ENCODE measurements around the gene RAB11FIP2.

Gene RAB11FIP2

DNA sequence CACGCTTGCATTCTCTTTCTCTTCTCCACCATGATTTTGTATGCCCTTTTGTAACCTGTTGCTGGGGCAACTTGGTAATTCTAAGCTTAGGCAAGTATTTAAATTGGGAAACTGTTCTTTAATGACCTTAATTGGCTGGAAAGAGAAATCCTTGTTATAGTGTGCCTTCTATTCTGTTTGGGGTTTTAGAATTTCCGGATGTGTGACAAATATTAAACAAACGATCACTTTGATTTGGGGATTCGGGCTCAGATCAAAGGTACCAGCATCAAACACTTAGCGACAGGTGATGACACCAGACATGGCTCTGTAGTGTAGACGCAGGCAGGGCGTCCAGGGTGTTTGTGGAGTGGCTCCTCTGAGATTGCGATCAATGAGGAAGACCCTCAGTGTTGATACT is 55.0 kb downstream of the RAB11FIP2 start:
- TF ChIP-seq, protein P1, sequence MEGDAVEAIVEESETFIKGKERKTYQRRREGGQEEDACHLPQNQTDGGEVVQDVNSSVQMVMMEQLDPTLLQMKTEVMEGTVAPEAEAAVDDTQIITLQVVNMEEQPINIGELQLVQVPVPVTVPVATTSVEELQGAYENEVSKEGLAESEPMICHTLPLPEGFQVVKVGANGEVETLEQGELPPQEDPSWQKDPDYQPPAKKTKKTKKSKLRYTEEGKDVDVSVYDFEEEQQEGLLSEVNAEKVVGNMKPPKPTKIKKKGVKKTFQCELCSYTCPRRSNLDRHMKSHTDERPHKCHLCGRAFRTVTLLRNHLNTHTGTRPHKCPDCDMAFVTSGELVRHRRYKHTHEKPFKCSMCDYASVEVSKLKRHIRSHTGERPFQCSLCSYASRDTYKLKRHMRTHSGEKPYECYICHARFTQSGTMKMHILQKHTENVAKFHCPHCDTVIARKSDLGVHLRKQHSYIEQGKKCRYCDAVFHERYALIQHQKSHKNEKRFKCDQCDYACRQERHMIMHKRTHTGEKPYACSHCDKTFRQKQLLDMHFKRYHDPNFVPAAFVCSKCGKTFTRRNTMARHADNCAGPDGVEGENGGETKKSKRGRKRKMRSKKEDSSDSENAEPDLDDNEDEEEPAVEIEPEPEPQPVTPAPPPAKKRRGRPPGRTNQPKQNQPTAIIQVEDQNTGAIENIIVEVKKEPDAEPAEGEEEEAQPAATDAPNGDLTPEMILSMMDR (IDR thresholded peaks at IDR 0.05; ENCODE audit: poor library complexity, severe bottlenecking), result no peak
- ATAC-seq (ENCODE audit: low read depth) (no peak), DNase-seq (ENCODE audit: low spot score) (no peak)
- no peaks in the 10 kb centered on the region for H3K27me3 ChIP-seq (ENCODE audit: insufficient read depth, poor library complexity, severe bottlenecking)
- H3K4me1 ChIP-seq (ENCODE audit: insufficient read depth, poor library complexity, severe bottlenecking), result no peaks in the 10 kb centered on the region
- no peaks in the 10 kb centered on the region for H3K9me3 ChIP-seq (ENCODE audit: severe bottlenecking)
- H3K4me3 ChIP-seq (ENCODE audit: severe bottlenecking), result no peak overlapping the region
- no peaks in the 10 kb centered on the region for H3K36me3 ChIP-seq (ENCODE audit: low read depth)
- H3K27ac ChIP-seq (ENCODE audit: poor library complexity, severe bottlenecking), result no peak overlapping the region

DNA sequence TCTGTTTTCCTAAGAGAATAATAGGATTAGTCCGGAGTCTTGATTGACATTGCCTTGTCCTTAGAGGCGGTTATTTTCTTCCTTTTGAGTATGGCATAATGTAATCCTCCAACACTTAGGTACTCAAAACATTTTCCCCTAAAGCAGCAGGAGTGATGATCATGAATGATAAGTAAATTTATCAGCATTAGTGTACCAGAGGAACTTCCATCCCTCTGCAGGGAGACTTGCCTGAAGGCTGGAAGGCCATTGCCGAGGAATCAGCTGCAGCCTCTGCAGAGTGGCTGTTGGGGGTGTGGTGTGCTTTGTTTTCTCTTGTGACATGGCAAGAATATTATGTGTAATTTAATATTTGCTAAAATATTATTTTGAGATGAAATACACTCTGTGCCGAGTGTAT is 56.8 kb downstream of the RAB11FIP2 start:
- H3K9me3 ChIP-seq (ENCODE audit: severe bottlenecking), result no peaks in the 10 kb centered on the region
- DNase-seq (ENCODE audit: low spot score), result no peak
- H3K4me3 ChIP-seq (ENCODE audit: severe bottlenecking), result no peak overlapping the region
- no peak for ATAC-seq (ENCODE audit: low read depth)
- no peaks in the 10 kb centered on the region for H3K4me1 ChIP-seq (ENCODE audit: insufficient read depth, poor library complexity, severe bottlenecking)
- no peaks in the 10 kb centered on the region for H3K36me3 ChIP-seq (ENCODE audit: low read depth)
- H3K27ac ChIP-seq (ENCODE audit: poor library complexity, severe bottlenecking), result no peak overlapping the region
- TF ChIP-seq, protein P1 (IDR thresholded peaks at IDR 0.05; ENCODE audit: poor library complexity, severe bottlenecking), result no peak
- no peaks in the 10 kb centered on the region for H3K27me3 ChIP-seq (ENCODE audit: insufficient read depth, poor library complexity, severe bottlenecking)

DNA sequence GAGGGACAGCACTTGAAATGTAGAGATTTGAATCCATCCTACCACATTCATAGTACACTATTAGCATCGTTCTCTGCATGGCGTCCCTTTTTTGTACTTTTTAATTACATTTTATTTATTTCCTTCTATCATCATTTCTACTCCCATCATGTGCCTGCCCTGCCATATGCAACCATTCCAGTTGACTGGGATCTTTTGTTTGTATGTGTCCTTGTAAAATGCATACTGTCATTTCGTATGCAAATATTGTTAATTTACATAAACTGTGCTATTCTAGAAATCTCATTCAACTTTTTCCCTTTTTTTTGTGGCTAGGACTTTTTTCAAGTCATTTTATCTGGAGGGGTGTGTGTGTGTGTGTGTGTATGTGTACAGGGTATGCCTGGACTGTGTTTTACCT is 57.9 kb downstream of the RAB11FIP2 start:
- no peaks in the 10 kb centered on the region for H3K27me3 ChIP-seq (ENCODE audit: insufficient read depth, poor library complexity, severe bottlenecking)
- no peaks in the 10 kb centered on the region for H3K9me3 ChIP-seq (ENCODE audit: severe bottlenecking)
- DNase-seq (ENCODE audit: low spot score), result no peak
- no peak for ATAC-seq (ENCODE audit: low read depth)
- H3K4me1 ChIP-seq (ENCODE audit: insufficient read depth, poor library complexity, severe bottlenecking), result no peaks in the 10 kb centered on the region
- TF ChIP-seq, protein P1 (IDR thresholded peaks at IDR 0.05; ENCODE audit: poor library complexity, severe bottlenecking), result no peak
- no peak overlapping the region for H3K4me3 ChIP-seq (ENCODE audit: severe bottlenecking)
- H3K36me3 ChIP-seq (ENCODE audit: low read depth), result no peaks in the 10 kb centered on the region
- no peak overlapping the region for H3K27ac ChIP-seq (ENCODE audit: poor library complexity, severe bottlenecking)

DNA sequence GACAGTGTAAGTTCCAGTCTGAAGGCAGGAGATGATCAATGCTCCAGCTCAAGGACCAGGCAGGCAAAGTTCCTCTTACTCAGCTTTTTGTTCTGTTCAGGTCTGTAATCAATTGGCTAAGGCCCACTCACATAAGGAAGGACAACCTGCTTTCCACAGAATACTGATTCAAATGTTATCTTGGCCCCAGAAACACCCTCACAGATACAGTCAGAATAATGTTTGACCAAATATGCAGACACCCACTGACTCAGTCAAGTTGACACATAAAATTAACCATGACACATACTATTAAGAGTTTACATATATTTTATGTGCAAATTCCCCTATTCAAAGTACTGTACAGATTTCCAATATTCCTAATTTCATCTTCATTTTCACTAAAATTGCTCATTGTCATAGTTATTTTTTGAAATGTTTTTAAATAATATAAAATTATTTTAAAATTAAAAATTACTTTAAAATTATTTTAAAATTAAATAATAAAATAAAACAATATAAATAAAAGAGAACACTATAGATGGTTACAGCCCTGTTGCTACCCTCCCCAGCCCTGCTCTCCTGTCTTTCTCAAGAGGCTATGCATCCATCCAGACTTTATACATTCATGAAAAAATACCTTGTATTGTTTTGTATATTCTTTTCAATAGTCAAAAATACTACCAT is 59.4 kb downstream of the RAB11FIP2 start:
- H3K9me3 ChIP-seq (ENCODE audit: severe bottlenecking), result no peaks in the 10 kb centered on the region
- H3K36me3 ChIP-seq (ENCODE audit: low read depth), result no peaks in the 10 kb centered on the region
- no peak overlapping the region for H3K4me3 ChIP-seq (ENCODE audit: severe bottlenecking)
- no peaks in the 10 kb centered on the region for H3K4me1 ChIP-seq (ENCODE audit: insufficient read depth, poor library complexity, severe bottlenecking)
- ATAC-seq (ENCODE audit: low read depth), result peak; percentile 25; the same call in 1 of the 3 replicates
- TF ChIP-seq, protein P1 (IDR thresholded peaks at IDR 0.05; ENCODE audit: poor library complexity, severe bottlenecking), result no peak
- no peak for DNase-seq (ENCODE audit: low spot score)
- no peak overlapping the region for H3K27ac ChIP-seq (ENCODE audit: poor library complexity, severe bottlenecking)
- H3K27me3 ChIP-seq (ENCODE audit: insufficient read depth, poor library complexity, severe bottlenecking), result no peaks in the 10 kb centered on the region

DNA sequence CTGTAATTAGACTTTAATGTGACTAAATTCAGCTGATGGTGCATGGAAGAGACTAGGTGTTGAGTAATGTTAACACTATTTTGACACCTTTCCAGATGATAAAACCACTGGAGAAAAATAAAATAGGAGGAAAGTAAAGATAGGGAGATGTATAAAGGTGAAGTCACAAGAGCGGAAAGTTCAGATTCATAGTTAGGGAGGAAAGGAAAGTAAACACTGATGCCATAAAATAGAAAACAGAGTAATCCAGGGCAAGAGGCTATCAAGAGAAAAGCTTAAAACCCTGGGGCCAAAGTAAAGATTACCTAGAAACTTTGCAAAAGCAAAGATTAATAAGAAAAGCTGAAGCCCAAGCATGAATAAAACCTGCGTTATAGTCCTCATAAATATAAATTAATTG is 62.8 kb downstream of the RAB11FIP2 start:
- Histone ChIP-seq H3K4me3 (ENCODE audit: severe bottlenecking) (no peak overlapping the region), H3K9me3 (ENCODE audit: severe bottlenecking) (no peaks in the 10 kb centered on the region), H3K27me3 (ENCODE audit: insufficient read depth, poor library complexity, severe bottlenecking) (no peaks in the 10 kb centered on the region), H3K27ac (ENCODE audit: poor library complexity, severe bottlenecking) (no peak overlapping the region), H3K36me3 (ENCODE audit: low read depth) (no peaks in the 10 kb centered on the region), H3K4me1 (ENCODE audit: insufficient read depth, poor library complexity, severe bottlenecking) (peaks cover 15% of the 10 kb centered on the region)
- TF ChIP-seq, protein P1 (IDR thresholded peaks at IDR 0.05; ENCODE audit: poor library complexity, severe bottlenecking), result no peak
- no peak for ATAC-seq (ENCODE audit: low read depth)
- DNase-seq (ENCODE audit: low spot score), result no peak

Data from RWPE2 (cell line).